GM21619 (cell line): ENCODE results near the gene XAGE1B.
"Not testable (repeated sequence)": the region's sequence is repeated elsewhere in the genome, so short reads cannot be mapped to it uniquely, and the experiment has no call there.

Source experiments
- ATAC-seq: cut with Tn5 transposase; IDR thresholded peaks from one replicate; pipeline ENCODE4 v1.9.1; 2021; ENCODE audit not compliant: unreplicated experiment

XAGE1B gene, protein sequence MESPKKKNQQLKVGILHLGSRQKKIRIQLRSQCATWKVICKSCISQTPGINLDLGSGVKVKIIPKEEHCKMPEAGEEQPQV

GRCh38 chrX:52516987-52517325 lies at the start of gene XAGE1B:
TSS of gene XAGE1B (minus strand) at chrX:52517063. CDS start at chrX:52515527, 1,536 bp downstream.
- not testable (repeated sequence) for ATAC-seq

- no peak for ATAC-seq
Measured at GRCh38 chrX:52563105-52563504, 46.2 kb upstream of the XAGE1B start.

GRCh38 chrX:52558140-52558539 lies 41.3 kb upstream of the XAGE1B start:
- ATAC-seq, result no peak

- no peak for ATAC-seq
Measured at GRCh38 chrX:52556741-52557140, 39.9 kb upstream of the XAGE1B start.

- ATAC-seq, result no peak
Measured at GRCh38 chrX:52553995-52554642, 37.3 kb upstream of the XAGE1B start.

- ATAC-seq, result not testable (repeated sequence)
Measured at GRCh38 chrX:52548769-52549168, 31.9 kb upstream of the XAGE1B start.

DNA sequence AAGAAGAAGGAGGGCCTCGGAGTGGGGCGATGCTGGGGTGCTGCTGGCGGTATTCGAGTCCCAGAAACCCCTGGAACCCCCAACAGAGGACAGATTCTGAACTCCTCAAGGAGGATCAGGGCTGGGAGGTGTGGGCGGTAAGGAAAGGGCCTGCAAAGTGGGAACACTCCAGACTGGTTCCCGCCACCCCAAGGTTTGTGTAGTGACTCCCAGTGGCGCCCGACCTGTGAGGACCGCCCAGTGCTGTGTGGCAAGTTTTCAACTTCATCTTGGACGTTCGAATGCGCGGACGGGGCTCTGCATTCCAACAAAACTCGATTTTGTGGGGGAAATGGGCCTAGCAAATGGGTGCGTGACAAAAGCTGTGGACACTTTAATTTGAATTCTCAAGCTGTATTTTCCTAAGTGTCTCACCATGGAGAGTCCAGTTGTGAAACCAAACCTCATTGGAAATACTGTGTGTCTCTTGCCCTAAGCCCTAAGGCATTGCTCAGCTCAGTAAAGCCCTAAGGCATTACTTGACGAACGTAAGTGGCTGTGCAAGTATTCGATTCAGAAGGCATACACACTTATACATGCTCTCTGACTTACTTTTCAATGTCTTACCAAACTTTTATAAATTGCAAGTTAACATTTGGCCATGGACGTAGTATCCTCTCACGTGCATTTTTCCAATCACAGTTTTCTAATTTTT lies 27.4 kb upstream of the XAGE1B start:
- ATAC-seq, result no peak

- no peak for ATAC-seq
Measured at GRCh38 chrX:52542311-52542710, 25.4 kb upstream of the XAGE1B start.

GRCh38 chrX:52541051-52541450 lies 24.2 kb upstream of the XAGE1B start:
- not testable (repeated sequence) for ATAC-seq

- ATAC-seq, result not testable (repeated sequence)
Measured at GRCh38 chrX:52516110-52516986, 515 bp downstream of the XAGE1B start.

- ATAC-seq, result not testable (repeated sequence)
Measured at GRCh38 chrX:52511126-52511525, 5.7 kb downstream of the XAGE1B start.

GRCh38 chrX:52509916-52510315 lies 6.9 kb downstream of the XAGE1B start:
- ATAC-seq, result no peak

DNA sequence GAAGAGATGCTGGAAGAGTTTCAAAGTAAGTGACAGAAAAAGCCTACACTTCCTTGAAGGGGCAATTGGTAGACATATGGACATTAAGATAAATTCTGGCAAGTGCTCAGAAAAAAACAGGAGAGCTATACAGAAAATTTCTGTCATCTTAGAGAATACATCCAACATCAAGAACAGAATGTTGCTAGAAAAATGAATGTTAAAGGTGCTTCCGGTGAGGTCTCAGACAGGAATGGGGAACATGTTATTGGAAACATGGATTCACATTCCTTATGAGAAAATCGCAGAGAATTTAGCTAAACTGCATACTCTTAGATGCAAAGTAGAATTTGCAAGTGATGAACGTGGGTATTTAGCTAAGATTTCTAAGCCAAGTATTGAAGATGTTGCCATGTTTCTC lies 9.5 kb downstream of the XAGE1B start:
- no peak for ATAC-seq

GRCh38 chrX:52504551-52504950 lies 12.3 kb downstream of the XAGE1B start:
- no peak for ATAC-seq

GRCh38 chrX:52501362-52501761 lies 15.5 kb downstream of the XAGE1B start:
- ATAC-seq, result not testable (repeated sequence)

DNA sequence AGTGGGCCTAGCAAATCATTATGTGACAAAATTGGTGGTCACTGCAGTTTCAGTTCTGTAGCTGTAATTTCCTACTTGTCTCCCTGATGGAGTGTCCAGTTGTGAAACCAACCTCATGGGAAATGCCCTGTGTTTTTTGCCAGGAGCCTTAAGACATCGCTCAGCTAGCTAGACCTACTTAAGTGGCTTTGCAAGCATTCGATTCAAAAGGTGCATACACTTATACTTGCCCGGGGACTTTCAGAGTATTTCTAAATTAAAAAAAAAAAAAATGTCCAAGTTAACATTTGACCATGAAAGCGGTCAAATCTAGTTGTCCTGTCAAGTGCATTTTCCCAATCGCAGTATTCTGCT lies 20.5 kb downstream of the XAGE1B start:
- ATAC-seq, result not testable (repeated sequence)

DNA sequence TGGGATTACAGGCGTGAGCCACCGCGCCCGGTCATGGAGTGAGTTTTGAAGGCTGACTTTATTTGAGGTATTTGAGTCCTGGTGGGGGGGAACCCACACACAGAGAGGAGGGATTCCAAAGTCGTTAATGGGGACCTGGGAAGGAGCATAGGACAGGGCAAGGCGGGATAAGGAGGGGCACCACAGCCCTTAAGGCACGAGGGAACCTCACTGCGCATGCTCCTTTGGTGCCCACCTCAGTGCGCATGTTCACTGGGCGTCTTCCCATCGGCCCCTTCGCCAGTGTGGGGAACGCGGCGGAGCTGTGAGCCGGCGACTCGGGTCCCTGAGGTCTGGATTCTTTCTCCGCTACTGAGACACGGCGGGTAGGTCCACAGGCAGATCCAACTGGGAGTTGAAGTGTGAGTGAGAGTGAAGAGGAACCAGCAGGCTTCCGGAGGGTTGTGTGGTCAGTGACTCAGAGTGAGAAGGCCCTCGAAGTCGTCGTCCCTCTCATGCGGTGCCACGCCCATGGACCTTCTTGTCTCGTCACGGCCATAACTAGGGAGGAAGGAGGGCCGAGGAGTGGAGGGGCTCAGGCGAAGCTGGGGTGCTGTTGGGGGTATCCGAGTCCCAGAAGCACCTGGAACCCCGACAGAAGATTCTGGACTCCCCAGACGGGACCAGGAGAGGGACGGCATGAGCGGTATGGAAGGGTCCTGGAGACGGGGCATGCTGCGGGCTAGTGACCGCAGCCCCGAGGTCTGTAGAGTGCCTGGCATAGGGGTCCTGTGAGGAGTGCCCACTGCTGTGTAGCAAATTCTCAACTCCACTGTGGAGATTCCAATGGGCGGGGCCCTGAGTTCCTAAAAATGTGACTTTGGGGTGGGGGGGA lies 21.1 kb downstream of the XAGE1B start, which contains the start of gene XAGE1A:
TSS of gene XAGE1A (plus strand) at position 264 of the 874 bp plus-strand sequence. CDS start 1,554 bp downstream, outside the sequence.
- ATAC-seq, result not testable (repeated sequence)

GRCh38 chrX:52471301-52471700 lies 45.6 kb downstream of the XAGE1B start:
- ATAC-seq, result not testable (repeated sequence)
